Measurements from ENCODE around the gene ELMO1.
A peak's percentile ranks its signal among the peaks of the same experiment; 100 is the strongest.

ELMO1 gene

DNA sequence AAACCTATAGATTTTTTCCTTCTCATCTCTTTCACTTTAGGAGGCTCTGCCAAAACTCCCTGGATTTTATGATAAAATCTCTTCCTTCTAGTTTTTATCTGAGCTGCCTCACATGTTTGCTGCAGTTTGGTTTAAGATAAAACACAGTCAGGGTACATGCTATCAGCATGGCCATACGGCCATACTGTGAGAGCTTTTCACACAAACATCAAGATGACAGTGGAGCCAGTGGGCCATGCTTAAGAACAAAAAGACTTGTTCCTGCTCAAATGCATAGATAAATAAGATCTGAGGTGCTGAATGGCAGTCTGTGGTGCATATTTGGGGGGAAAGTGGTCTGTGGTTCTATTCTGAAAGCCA is 91.0 kb downstream of the ELMO1 start:
- Mint-ChIP-seq H3K27me3 (no peaks in the 10 kb centered on the region), H3K36me3 (ENCODE audit: low read depth) (peaks cover 13% of the 10 kb centered on the region), H3K4me1 (ENCODE audit: low read depth) (peaks cover 70% of the 10 kb centered on the region), H3K4me3 (no peak overlapping the region), H3K27ac (no peak overlapping the region), H3K9me3 (no peaks in the 10 kb centered on the region)
- intact Hi-C loops (cut with micrococcal nuclease), result loop anchor here (5.0 to 10.0 kb wide), 2 partner anchors 35 to 123 kb away; no protein-coding TSS in a partner anchor

DNA sequence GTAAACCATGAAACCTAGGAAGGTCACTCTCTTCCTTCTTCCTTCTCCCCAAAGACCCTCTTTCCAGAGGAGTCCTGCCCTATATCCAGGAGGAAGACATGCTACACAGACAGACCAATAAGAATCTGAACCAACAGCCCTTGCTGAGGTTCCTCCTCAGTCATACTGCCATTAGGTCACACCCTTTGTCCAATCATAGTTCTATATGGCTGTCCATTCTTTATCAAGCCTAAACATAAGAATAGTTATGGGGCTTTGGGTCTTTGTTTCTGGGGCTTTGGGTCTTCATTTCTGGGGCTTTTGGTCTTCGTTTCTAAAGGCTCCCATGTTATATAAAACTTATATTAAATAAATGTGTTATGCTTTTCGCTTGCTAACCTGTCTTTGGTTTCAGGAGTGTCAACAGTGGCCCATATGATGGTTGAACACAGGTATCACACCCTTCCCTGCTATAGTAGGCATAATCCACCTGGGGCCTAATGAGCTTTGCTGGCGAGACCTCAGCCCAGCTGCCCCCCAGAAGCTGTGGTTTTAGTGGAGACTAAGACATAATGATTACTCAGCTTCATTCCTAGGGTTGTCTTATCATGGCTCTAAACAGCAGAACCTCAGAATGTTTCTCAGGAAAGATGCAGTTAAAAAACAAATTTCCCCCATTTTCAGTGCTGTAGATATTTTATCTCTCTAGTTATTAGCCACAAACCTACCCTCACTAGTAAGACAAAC is 91.6 kb downstream of the ELMO1 start:
- Mint-ChIP-seq H3K4me3 (no peak overlapping the region), H3K9me3 (no peaks in the 10 kb centered on the region), H3K27me3 (no peaks in the 10 kb centered on the region), H3K27ac (no peak overlapping the region), H3K36me3 (ENCODE audit: low read depth) (peaks cover 14% of the 10 kb centered on the region), H3K4me1 (ENCODE audit: low read depth) (peaks cover 72% of the 10 kb centered on the region)
- intact Hi-C loops (cut with micrococcal nuclease), result loop anchor here (5.0 to 10.0 kb wide), 2 partner anchors 35 to 122 kb away; no protein-coding TSS in a partner anchor

DNA sequence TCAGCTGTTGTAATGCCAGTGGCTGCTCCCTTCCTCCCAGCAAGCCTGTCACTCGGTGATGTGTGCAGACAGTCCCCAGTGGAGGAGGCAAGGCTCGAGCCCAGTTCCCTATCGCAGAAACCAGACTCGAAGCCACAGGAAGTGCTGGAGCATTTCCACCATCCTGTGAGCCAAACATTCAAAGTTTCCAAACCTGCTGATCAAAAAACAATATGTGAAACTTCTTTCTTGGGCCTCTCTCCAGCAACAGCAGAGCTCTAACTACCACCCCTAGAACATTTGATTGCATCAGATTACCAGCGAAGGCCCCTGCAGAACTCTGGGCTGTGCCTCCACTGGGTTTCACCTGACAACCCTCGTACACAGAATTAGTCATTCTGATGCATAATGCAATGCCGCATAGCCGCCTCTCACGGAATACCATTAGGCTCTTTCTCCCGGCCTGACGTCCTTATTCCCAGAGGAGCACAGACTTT is 94.0 kb downstream of the ELMO1 start:
- no peaks in the 10 kb centered on the region for H3K27me3 Mint-ChIP-seq

DNA sequence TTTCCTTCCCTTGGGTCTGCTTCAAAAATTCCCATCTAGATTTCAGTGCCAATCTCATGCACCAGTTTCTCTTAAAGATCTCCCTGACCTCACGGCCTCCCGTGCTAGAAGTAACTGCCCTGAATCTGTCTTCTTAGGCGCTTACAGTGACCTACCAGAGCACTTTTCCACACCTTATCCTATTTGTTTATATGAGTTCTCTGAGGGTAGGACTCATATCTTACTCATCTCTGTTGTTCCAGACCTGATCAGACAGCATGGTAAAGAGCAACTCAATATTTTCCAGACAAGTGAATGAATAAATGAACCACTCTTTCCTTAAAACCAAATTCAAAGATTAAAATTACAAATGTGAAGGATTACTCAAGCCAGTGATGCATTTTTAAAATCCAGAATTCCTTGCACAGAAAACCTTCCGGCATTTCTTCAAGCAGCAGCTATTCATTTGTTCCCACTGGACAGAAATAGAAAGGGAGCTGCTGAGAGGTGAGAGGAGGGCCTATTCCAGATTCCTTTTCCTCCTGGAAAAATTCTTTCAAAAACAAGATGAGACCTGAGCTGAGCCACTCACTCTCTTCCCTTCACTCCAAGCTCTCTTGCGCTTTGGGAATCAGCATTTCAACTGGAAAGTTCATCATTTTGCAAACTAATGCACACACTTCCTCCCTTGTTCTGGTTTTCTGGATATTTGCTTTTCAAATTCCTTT is 94.6 kb downstream of the ELMO1 start:
- intact Hi-C loops (cut with micrococcal nuclease), result loop anchor here (2.0 to 10.0 kb wide), 3 partner anchors 37 to 145 kb away; no protein-coding TSS in a partner anchor
- Mint-ChIP-seq H3K4me3 (peak overlapping the region; percentile 37), H3K27ac (peak overlapping the region; percentile 86), H3K9me3 (no peaks in the 10 kb centered on the region), H3K36me3 (ENCODE audit: low read depth) (peaks cover 14% of the 10 kb centered on the region), H3K4me1 (ENCODE audit: low read depth) (peaks cover 97% of the 10 kb centered on the region), H3K27me3 (no peaks in the 10 kb centered on the region)

More for the DNA sequence above, 94.0 kb downstream of the ELMO1 start:
- Mint-ChIP-seq H3K9me3 (no peaks in the 10 kb centered on the region), H3K4me3 (peak overlapping the region; percentile 55), H3K36me3 (ENCODE audit: low read depth) (peaks cover 14% of the 10 kb centered on the region), H3K4me1 (ENCODE audit: low read depth) (peaks cover 95% of the 10 kb centered on the region), H3K27ac (peak overlapping the region; percentile 86)
- intact Hi-C loops (cut with micrococcal nuclease), result loop anchor here (5.0 to 10.0 kb wide), 3 partner anchors 37 to 120 kb away; no protein-coding TSS in a partner anchor

DNA sequence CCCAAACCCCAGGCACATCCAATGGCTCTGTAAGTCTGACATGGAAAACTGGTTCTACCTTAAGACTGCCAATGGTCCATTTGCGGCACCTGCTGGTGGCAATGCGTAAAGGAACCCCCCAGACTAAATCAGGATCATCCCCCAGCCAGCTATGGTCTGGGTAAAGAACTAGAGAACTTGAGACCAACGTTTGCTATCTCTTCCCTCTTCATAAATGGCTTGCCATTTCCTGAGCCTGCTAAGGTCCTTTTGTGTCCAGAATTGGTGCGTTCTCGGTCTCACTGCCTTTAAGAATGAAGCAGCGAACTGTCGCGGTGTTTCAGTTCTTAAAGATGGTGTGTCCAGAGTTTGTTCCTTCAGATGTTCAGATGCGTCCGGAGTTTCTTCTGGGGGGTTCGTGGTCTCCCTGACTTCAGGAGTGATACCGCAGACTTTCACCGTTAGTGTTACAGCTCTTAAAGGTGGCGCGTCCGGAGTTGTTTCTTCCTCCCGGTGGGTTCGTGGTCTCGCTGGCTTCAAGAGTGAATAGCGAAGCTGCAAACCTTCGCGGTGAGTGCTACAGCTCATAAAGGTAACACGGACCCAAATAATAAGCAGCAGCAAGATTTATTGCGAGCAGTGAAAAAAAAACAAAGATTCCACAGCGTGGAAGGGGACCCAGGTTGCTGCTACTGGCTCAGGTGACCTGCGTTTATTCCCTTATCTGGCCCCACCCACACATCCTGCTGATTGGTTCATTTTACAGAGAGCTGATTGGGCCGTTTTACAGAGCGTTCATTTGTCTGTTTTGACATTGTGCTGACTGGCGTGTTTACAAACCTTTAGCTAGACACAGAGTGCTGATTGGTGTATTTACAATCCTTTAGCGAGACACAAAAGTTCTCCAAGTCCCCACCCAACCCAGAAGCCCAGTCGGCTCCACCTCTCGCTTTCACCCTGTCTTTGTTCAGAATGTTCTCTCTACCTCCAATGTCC is 95.4 kb downstream of the ELMO1 start:
- Mint-ChIP-seq H3K4me3 (peak overlapping the region; percentile 53), H3K27ac (peak overlapping the region; percentile 86), H3K9me3 (no peaks in the 10 kb centered on the region), H3K4me1 (ENCODE audit: low read depth) (peaks cover 97% of the 10 kb centered on the region), H3K27me3 (no peaks in the 10 kb centered on the region), H3K36me3 (ENCODE audit: low read depth) (peaks cover 7% of the 10 kb centered on the region)
- intact Hi-C loops (cut with micrococcal nuclease), result loop anchor here (2.0 to 10.0 kb wide), 3 partner anchors 36 to 144 kb away; no protein-coding TSS in a partner anchor

DNA sequence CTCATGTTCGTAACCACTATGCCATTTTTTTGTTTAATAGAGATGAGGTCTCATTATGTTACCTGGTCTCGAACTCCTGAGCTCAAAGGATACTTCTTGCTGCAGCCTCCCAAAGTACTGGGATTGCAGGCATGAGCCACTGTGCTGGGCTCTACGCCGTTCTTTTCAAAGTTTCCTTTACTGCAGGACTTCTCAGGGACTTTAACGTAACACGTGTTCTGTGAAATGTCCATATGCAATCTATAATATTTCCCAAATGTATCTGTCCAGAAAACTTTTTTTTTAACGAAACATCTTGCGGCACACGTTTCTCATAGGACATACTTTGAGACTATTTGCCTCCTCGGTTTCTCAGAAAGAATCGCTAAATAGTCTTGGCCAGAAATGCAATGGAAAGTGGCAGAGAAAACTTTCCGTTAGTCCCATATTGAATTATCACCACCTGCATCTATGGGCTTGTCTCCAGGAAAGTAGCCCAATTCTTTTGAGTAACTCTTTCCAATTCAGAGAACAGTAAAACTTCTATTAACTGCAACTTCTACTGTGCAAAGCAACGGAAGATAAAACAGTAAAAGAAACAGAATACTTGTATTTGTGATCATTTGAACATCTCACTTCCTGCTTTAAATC is 96.3 kb downstream of the ELMO1 start:
- Mint-ChIP-seq H3K27me3 (no peaks in the 10 kb centered on the region), H3K36me3 (ENCODE audit: low read depth) (peaks cover 6% of the 10 kb centered on the region), H3K27ac (peak overlapping the region; percentile 86), H3K4me1 (ENCODE audit: low read depth) (peaks cover 88% of the 10 kb centered on the region), H3K4me3 (no peak overlapping the region), H3K9me3 (no peaks in the 10 kb centered on the region)
- intact Hi-C loops (cut with micrococcal nuclease), result loop anchor here (2.0 to 10.0 kb wide), 3 partner anchors 35 to 144 kb away; no protein-coding TSS in a partner anchor

DNA sequence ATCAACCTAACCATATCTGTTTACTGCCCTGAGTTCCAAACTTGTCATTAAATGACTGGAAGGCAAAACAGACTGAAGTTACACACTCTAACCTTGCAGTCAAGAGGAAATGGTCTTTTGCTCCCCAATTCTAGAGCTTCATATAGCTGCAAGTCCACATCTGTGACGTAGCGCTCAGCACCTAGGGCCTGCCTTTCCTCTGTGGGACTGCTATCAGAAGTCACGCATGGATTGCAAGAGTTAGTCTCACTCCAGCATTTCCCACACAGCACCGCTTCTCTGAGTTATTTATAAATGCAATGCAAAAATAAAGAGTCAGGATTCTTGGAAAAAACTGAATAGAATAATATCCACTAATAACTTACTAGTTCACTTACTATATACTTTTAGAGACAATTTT is 96.9 kb downstream of the ELMO1 start:
- Mint-ChIP-seq H3K27ac (no peak overlapping the region), H3K4me3 (no peak overlapping the region)

DNA sequence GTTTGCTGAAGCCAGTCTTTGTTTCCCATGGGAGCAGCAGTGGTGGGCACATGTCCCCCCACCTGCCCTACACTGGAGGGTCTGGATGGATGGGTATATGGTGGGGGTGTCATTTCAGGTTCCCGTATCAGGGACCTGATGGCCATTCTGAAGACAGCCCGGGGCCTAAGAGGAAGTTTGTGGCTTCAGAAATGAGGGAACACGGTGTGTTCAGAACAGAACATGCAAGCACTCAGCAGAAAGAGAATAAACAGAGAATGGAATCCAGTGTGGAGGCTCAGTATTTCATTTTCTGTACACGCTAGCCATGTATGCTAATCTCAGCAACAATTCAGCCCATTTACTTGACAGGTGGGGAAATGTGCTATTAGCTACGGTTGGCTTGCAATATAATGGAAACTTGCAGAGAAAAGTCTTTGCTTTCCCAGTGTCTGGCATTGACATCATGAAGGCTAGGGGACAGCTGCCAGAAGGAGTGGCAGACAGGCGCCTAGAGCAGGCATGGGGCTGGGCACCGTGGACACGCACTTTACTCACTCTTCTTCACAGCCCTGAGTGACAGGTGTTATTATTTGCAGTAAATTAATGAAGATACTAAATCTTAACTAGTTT is 98.6 kb downstream of the ELMO1 start:
- Mint-ChIP-seq H3K4me1 (ENCODE audit: low read depth) (peaks cover 71% of the 10 kb centered on the region), H3K27me3 (no peaks in the 10 kb centered on the region), H3K36me3 (ENCODE audit: low read depth) (peaks cover 6% of the 10 kb centered on the region), H3K9me3 (no peaks in the 10 kb centered on the region), H3K4me3 (no peak overlapping the region), H3K27ac (peak overlapping the region; percentile 50)
- intact Hi-C loops (cut with micrococcal nuclease), result loop anchor here (5.0 to 10.0 kb wide), 2 partner anchors 33 to 115 kb away; no protein-coding TSS in a partner anchor

More for the DNA sequence above, 96.9 kb downstream of the ELMO1 start:
- intact Hi-C loops (cut with micrococcal nuclease), result loop anchor here (2.0 to 10.0 kb wide), 3 partner anchors 34 to 143 kb away; no protein-coding TSS in a partner anchor
- Mint-ChIP-seq H3K36me3 (ENCODE audit: low read depth) (peaks cover 6% of the 10 kb centered on the region), H3K9me3 (no peaks in the 10 kb centered on the region), H3K4me1 (ENCODE audit: low read depth) (peaks cover 81% of the 10 kb centered on the region), H3K27me3 (no peaks in the 10 kb centered on the region)

DNA sequence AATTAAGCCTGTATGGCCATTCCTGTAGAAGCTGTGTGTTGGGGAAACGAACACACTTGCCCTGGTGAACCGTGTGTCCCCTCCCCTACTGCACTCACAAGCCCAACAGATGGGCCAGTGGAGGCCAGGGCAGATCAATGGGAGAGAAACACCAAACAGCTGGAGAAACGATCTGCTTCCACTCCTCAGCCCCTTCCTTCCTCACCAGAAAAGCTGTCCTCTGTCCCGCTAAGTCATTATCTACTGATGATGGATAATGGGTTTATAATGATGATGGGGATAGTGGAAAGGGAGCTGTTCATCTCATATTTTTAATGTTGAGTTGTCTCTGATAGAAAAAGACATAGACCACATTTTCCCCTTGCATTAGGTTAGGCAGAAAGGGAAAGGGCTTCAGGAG is 99.7 kb downstream of the ELMO1 start:
- Mint-ChIP-seq H3K9me3 (no peaks in the 10 kb centered on the region), H3K36me3 (ENCODE audit: low read depth) (peaks cover 6% of the 10 kb centered on the region), H3K4me1 (ENCODE audit: low read depth) (peaks cover 64% of the 10 kb centered on the region), H3K27ac (no peak overlapping the region), H3K27me3 (no peaks in the 10 kb centered on the region), H3K4me3 (no peak overlapping the region)
- intact Hi-C loops (cut with micrococcal nuclease), result no loop called here

DNA sequence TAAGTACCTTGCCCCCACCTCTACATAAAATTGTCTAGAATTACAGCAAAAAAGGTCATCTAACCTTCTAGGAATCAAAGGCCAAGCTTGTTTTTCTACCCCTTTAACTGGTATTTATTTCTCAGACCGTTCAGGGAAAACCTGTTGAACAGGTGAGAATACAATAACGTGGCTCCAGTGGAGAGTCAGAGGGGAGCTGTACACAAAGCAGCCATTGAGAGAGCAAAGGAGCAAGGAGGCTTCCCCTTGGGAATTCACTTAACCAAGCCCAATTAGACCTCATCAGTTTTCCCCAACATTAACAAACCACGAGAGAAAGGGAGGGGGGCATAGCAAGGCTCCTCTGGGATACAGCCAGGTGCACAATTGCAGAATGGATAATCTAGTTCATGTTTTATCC is 101.9 kb downstream of the ELMO1 start:
- Mint-ChIP-seq H3K4me1 (ENCODE audit: low read depth) (peaks cover 57% of the 10 kb centered on the region), H3K9me3 (no peaks in the 10 kb centered on the region), H3K27me3 (no peaks in the 10 kb centered on the region), H3K4me3 (no peak overlapping the region), H3K27ac (no peak overlapping the region), H3K36me3 (ENCODE audit: low read depth) (peaks cover 7% of the 10 kb centered on the region)
- intact Hi-C loops (cut with micrococcal nuclease), result no loop called here

DNA sequence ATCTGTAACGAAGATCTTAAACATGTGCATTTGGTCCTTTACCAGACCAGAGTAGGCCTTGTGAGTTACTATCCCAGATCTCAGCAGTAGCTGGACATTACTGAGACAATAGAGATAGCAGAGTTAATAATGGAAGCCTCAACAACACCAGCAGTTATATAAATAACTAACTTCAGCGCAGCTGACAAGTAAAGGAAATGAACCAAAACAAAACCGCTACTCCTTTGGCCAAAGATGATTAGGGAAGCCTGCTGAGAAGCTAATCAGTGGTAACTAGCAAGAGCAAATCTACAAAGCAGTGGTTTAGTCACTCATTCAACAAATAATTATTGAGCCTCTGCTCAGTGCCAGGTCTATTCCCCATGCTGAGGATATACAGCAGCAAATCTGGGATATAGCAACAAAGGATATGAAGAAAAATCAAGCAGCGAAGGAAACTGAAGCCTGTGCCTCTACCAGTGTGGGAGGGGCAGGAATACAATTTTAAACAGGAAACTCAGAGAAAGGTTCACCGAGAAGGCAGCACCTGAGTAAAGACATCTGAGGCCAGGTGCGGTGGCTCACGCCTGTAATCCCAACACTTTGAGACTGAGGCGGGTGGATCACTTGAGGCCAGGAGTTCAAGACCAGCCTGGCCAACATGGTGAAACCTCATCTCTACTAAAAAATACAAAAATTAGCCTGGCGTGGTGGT is 103.6 kb downstream of the ELMO1 start:
- no peaks in the 10 kb centered on the region for H3K27me3 Mint-ChIP-seq
- H3K9me3 Mint-ChIP-seq, result no peaks in the 10 kb centered on the region
- peak overlapping the region; percentile 18 for H3K27ac Mint-ChIP-seq
- H3K4me3 Mint-ChIP-seq, result no peak overlapping the region
- H3K4me1 Mint-ChIP-seq (ENCODE audit: low read depth), result peaks cover 39% of the 10 kb centered on the region
- intact Hi-C loops (cut with micrococcal nuclease), result no loop called here
- H3K36me3 Mint-ChIP-seq (ENCODE audit: low read depth), result peaks cover 20% of the 10 kb centered on the region
